ENCODE measurements around the gene YWHAQ. TPM values are rescaled to one million over a fixed set of nuclear protein-coding genes. Genes with fewer than 3 reads are reported as not detected.

YWHAQ gene
- total RNA-seq, 1 experiment from 2014 or later: 378 TPM

DNA sequence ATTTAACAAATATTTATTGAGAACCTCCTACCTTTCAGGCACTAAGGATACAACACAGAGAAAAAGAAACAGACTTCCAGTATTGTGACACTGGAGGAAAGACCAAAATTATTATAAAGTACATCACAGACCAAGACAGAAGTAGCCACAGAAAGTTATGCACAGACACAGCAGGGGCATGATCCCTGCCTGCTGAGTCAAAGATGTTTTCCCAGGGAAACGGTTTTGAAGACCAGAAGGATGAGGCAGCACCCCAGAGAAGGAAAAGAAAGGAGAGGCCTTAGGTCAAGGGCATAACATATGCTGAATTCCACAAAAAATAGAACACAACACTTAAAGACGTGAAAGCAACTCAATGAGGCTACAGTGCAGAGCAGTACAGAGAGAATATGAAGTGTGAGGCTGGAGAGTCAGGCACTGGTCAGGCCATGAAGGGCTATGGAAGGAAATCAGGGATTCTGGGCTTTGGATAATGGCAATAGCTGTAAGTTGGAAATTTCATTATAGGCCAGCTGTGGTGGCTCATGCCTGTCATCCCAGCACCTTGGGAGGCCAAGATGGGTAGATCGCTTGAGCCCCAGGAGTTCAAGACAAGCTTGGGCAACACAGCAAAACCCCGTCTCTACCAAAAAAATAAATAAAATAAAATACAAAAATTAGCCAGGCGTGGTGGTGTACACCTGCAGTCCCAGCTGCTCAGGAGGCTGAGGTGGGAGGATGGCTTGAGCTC is 83.4 kb downstream of the YWHAQ start:
- H3K36me3 ChIP-seq (replicated peaks; ENCODE audit: control insufficient read depth, insufficient read depth, low read length): no peaks in the 10 kb centered on the region
- H3K27me3 ChIP-seq (ENCODE audit: control insufficient read depth, insufficient read depth, low read length): no peaks in the 10 kb centered on the region
- no peak overlapping the region for H3K4me3 ChIP-seq (ENCODE audit: insufficient read depth, low read depth, low read length)
- peak; percentile 19 for DNase-seq

DNA sequence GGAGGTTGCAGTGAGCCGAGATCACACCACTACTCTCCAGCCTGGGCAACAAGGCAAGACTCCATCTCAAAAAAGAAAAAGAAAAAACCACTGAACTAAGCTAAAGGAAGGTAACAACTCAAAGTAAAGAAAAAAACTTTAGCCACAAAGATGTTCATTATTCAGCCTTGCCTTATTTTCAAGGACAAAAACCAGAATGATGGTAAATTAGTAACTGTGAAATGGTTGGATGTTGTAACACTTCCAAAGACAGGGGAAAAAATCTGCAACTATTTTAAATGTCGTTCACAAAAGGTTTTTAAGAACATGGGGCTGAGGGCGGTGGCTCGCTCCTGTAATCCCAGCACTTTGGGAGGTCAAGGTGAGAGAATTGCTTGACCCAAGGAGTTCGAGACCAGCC is 85.3 kb downstream of the YWHAQ start:
- Histone ChIP-seq H3K4me3 (ENCODE audit: insufficient read depth, low read depth, low read length) (no peak overlapping the region), H3K27me3 (ENCODE audit: control insufficient read depth, insufficient read depth, low read length) (no peaks in the 10 kb centered on the region), H3K36me3 (replicated peaks; ENCODE audit: control insufficient read depth, insufficient read depth, low read length) (no peaks in the 10 kb centered on the region)
- no peak for DNase-seq

DNA sequence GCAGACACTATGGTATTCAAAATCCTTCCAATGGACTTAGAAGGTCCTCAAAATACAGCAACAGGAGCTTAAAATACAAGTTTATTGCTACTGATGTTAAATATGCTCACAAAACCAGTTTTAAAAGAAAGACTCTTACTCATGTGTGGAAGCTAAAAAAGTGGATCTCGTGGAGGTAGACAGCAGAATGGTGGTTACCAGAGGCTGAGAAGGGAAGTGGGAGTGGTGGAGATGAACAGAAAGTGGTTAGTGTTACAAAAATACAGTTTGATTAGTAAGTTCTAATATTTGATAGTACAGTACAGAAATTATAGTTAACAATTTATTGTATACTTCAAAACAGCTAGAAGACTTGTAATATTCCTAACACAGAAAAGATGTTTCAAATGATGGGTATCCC is 87.2 kb downstream of the YWHAQ start:
- Histone ChIP-seq H3K4me3 (ENCODE audit: insufficient read depth, low read depth, low read length) (no peak overlapping the region), H3K36me3 (replicated peaks; ENCODE audit: control insufficient read depth, insufficient read depth, low read length) (no peaks in the 10 kb centered on the region), H3K27me3 (ENCODE audit: control insufficient read depth, insufficient read depth, low read length) (no peaks in the 10 kb centered on the region)
- DNase-seq: no peak

DNA sequence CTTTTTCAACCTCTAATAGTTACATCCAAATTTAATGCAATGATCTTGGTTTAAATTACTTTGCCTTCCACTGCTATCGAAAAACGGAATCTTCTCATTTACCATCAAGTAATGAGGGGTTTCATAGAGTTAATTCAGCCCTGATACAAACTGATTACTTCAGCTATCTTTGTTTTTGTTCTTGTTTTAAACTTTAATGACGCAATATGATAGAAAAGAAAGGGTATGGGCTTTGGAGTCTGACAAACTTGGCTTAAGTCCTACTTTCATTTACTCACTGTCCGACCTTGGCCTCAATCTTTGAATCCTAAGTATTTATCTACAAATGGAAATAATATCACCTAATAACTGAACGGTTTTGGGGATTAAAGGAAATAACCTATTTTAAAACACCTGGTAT is 91.3 kb downstream of the YWHAQ start:
- no peak for DNase-seq
- Histone ChIP-seq H3K4me3 (ENCODE audit: insufficient read depth, low read depth, low read length) (no peak overlapping the region), H3K36me3 (replicated peaks; ENCODE audit: control insufficient read depth, insufficient read depth, low read length) (no peaks in the 10 kb centered on the region), H3K27me3 (ENCODE audit: control insufficient read depth, insufficient read depth, low read length) (no peaks in the 10 kb centered on the region)

DNA sequence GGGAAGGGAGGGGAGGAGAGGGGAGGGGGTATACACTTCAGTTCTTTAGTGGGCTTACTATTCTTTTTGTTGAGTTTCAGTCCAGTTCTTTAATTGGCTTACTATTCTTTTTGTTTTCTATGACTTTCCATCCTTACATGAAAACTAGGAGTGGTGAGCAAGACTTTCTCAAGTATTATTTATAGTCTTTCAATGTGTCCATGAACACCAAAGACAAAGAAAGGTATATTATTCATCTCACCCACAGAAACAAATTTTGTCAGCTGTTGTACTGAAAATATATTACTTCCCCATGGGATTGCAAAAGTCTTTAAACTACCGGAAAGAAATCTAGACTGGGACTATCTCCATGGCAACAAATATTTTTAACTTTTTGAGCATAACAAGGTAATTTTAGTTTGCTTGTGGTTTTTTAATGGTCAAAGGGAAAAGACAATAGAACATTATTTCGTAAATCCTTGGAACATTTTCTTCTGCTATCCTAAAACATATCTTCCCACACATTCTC is 92.7 kb downstream of the YWHAQ start:
- no peak for DNase-seq
- no peaks in the 10 kb centered on the region for H3K27me3 ChIP-seq (ENCODE audit: control insufficient read depth, insufficient read depth, low read length)
- no peaks in the 10 kb centered on the region for H3K36me3 ChIP-seq (replicated peaks; ENCODE audit: control insufficient read depth, insufficient read depth, low read length)
- H3K4me3 ChIP-seq (ENCODE audit: insufficient read depth, low read depth, low read length): no peak overlapping the region

DNA sequence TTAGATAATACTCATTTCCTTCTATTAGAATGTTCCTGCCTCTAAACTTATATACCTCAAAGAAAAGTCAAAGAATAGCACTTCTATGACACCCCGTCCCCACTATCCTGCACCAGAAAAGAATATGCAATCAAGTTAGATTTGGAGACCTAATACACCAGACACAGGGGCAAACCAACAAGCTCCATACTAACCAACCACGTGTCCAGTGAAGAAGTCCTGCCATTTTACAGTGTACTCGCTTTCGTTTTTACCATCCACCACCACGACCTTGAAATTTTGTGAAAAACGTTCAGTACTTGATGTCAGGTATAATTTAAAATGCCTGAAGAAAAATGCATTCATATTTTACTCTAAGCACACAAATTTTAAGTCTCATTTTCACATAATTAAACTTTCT is 94.3 kb downstream of the YWHAQ start:
- H3K4me3 ChIP-seq (ENCODE audit: insufficient read depth, low read depth, low read length): no peak overlapping the region
- H3K36me3 ChIP-seq (replicated peaks; ENCODE audit: control insufficient read depth, insufficient read depth, low read length): no peaks in the 10 kb centered on the region
- no peaks in the 10 kb centered on the region for H3K27me3 ChIP-seq (ENCODE audit: control insufficient read depth, insufficient read depth, low read length)
- no peak for DNase-seq

DNA sequence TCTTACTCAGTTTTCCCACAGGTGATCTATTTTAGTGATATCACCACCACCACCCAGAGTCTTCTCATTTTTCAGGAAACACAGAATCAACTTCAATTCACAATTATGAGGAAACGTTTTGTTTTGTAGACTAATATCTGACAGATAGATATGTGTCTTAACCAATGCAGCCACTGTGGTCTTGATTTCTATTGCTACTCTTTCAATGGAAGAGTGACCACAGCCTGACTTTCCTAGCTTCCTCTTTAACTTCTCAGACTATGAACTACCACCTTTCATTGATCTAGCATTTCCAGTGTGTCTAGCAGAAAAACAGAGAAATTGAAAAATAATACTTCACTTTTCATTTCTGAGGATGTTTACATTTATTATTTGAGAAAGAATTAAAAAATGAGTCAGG is 95.6 kb downstream of the YWHAQ start:
- Histone ChIP-seq H3K27me3 (ENCODE audit: control insufficient read depth, insufficient read depth, low read length) (no peaks in the 10 kb centered on the region), H3K36me3 (replicated peaks; ENCODE audit: control insufficient read depth, insufficient read depth, low read length) (no peaks in the 10 kb centered on the region), H3K4me3 (ENCODE audit: insufficient read depth, low read depth, low read length) (no peak overlapping the region)
- no peak for DNase-seq

Other genes with a start within 250 kb of the YWHAQ start
- gene ITGB1BP1, start 207.5 kb downstream of the YWHAQ start, total RNA-seq (2014; rRNA removed; shearing (Covaris generic)): 12.7 and 13.8 TPM in 2 replicates
- gene CPSF3, start 207.3 kb downstream of the YWHAQ start, total RNA-seq (2014; rRNA removed; shearing (Covaris generic)): 102 and 113 TPM in 2 replicates
- gene IAH1, start 156.4 kb downstream of the YWHAQ start, total RNA-seq (2014; rRNA removed; shearing (Covaris generic)): 23.2 and 25.3 TPM in 2 replicates
- gene ADAM17, start 75.2 kb downstream of the YWHAQ start, total RNA-seq (2014; rRNA removed; shearing (Covaris generic)): 21.2 and 21.9 TPM in 2 replicates
- gene TAF1B, start 212.5 kb upstream of the YWHAQ start, total RNA-seq (2014; rRNA removed; shearing (Covaris generic)): 27.9 and 33.2 TPM in 2 replicates